GM21423 (cell line): Measurements from ENCODE around the gene MAEA.

Source experiments
- ATAC-seq: cut with Tn5 transposase; IDR thresholded peaks from one replicate; pipeline ENCODE4 v1.9.1; 2021; ENCODE audit warnings: mild to moderate bottlenecking, moderate library complexity; ENCODE audit not compliant: unreplicated experiment

MAEA gene

DNA sequence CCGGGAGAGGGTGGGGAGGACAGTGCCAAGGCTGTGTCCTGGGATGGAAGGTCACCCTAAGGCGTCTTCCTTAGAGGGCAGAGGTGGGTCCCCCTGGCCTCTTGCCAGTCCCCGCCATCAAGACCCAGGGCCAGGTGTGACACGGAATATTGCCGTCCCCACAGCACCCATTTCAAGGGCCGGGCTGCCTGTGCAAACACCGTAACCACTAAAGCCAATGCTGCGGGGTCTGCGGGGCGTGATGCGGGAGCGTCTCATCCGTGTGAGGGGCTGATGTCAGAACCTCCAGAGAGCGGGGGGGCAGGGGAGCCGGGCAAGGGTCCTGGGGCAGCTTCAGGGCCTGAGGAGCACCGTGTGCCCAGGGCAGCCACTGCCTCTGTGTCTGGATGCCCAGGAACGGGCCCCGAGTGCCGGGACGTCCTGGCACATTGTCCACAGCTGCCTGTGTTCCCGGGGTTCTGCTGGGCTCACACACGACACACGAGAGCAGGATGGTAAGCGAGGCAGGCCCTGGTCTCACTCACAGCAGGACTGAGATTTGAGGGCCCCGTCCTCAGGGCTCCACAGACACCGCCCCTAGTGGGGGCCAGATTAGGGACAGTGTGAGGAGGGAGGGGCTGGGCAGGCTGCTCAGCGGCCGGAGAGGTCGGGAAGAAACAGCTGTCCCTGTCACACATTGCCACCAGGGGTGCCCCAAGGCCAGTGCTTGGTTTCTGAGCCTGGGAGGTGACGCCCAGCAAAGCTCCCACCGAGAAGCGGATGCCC lies 87.3 kb downstream of the MAEA start:
- no peak for ATAC-seq

DNA sequence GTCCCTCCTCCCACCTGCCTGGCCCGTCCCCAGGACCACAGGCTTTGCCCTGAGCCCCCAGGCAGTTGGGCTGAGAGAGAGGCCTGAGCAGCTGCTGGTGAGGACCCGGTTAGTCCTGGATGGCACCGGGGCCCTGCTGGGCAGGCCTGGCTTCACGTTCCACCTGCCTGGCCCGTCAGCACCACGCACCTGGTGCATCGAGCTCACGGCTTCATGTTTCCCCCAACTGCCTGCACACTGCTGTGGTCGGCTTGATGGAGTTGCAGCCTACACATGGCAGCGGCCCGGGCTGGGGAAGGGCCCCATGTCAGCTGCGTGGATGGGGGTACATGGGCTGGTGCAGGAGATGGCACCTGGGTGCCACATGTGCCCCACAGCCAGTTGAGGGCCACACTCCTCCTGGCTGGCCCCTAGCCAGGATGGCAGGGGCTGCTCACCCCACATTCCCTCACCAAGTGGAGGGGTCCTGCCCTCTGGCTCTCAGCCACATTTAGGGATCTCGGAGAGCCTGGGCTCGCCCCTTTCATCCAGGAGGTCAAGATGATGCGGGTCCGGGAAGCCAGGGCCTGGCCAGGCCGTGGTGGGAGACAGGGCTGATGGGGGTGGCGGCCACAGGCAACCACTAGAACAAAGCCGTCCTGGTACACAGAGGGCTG lies 88.0 kb downstream of the MAEA start:
- ATAC-seq, result no peak

DNA sequence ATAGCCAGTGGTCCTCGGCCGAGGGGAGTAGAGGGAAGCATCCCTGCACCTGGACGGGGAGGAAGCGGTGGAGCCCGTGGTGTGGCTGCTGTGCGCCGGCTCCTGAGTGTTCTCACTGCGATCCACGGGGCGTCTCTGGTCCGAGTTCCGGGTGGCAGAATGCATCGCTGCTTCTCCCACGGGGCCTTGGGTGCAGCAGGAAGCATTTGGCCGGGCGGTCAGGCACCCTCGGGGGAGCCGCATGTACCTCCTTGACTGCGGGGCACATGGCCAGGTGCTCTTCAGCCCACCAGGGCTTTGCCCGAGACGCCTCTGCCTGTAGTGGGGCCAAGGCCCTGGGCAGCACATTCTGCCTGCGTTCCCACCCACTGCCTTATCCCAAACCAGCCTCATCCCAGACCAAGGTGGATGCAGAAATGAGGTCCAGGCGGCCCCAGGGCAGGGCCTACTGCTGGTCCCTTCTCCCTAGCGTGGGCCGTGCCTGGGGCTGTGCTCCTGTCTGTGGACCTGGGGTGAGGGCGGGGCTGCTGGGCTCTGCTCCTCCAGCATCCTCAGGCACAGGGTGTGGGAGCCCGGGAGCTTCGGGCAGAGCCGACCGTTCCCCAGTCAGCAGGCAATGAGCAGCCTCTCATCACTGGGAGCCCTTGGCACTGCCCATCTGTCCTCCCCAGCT lies 89.0 kb downstream of the MAEA start:
- no peak for ATAC-seq

DNA sequence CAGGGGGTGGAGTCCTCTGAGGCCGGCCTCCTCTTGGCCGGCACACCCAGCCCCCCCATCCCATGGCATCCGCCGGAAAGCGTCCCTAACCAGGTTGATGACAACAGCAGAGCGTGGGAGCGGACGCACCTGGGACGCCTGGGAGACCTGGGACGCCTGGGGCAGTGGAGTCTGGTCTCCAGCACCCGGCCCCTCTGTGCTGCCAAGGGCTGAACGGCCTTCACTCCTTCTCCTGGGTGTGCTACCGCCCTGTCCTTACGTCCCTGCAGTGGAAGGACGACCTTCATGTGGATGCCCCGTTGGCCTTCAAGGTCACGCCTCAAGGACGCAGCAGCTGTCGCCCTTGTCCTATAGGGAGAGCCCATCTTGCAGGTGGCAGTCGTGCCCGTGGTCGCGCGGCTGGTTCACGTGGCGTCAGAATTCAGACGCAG lies 89.7 kb downstream of the MAEA start:
- no peak for ATAC-seq

DNA sequence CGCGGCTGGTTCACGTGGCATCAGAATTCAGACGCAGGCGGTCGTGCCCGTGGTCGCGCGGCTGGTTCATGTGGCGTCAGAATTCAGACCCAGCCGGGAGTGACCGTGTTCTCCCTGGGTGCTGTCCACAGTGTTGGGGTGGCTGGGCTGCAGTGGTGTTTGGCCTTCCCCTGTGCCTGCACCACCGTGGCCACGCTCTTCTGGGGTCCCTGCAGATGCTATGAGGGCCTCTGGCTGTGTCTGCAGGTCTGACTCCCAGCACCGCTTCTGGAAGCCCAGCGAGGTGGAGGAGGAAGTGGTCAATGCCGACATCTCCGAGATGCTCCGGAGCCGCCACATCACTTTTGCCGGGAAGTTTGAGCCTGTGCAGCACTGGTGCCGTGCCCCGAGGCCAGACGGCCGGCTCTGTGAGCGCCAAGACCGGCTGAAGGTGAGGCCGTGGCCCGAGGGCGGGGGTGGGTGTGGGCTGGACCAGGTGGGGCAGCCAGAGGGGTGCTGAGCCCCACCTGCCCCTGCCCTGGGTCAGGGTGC lies 90.2 kb downstream of the MAEA start:
- ATAC-seq, result no peak

DNA sequence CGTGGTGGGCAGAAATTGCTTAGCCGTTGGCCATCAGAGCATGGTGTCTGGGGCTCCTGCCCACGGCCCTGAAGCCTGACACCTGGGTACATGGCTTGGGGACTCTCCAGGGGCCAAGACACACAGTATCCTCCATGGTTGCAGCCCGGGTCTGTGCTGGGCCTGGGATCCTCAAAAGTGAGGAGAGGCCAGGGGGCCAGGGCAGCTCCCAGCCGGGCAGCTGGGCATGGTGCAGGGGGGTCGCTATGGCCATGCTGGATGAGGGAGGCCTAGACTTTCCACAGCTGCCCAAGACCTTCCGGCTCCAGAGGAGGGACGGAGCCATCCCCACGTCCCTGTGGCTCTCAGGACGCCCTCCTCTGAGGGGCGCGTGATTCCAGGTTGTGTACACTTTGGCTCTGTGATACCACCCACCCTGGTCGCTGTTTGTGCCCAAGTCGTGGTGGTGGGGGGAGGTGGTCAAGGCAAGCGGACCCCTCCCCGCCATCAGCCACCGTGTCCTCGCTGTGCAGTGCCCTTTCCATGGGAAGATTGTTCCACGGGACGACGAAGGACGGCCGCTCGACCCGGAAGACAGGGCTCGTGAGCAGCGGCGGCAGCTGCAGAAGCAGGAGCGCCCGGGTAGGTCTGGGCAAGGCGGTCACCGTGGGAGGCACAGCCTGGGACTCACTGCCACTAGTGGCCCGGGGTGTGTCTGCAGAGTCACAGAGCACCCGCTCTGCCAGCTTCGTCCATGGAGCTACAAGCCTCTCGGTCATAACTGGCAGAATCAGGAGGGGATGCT lies 90.9 kb downstream of the MAEA start:
- no peak for ATAC-seq

DNA sequence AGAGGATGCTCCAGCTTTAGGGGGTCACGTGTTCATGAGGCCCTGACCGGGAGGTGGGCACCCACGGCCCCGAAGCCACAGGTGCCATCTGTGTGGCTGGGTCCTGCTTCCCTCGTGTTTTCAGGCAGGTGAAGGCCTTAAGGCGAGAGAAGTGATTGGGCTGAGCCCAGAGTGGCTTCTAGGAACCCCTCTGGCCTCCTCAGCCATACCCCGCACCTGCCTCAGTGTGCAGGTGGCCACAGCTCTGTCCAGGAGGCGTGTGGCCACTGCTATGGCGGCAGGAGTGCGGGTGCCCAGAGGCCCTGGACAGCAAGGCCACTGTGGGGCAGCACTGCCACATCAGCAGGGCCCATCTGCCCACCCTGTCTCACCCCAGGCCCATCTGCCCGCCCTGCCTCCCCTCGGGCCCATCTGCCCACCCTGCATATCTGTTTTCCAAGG lies 91.5 kb downstream of the MAEA start:
- ATAC-seq, result no peak

DNA sequence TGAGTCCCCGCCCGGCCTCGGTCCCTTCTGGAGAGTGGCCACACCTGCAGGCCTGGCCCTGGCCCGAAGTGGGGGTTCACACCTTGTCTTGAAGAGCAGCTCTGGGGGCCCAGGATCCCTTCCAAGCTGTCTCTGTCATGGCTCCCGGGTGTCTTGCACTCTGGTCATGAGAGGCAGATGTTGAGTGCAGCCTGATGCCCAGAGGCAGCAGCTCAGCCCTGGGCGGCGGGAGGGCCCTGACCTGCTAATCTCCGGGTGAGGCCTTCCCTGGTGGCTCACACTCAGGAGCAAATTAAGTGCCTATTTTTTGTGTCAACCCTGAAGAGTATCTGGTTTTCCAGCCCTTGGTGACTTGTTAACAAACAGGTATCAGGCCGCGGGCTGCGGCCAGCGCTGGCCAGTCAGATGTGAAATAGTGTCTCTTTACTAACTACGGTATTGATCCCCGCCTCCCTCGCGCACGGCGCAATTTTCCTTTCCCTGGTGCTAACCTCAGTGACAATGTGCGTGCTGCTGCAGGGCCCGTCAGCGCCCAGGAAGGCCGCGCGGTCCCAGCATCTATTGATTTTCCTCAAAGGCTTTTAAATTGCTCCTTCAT lies 92.4 kb downstream of the MAEA start:
- ATAC-seq, result no peak

DNA sequence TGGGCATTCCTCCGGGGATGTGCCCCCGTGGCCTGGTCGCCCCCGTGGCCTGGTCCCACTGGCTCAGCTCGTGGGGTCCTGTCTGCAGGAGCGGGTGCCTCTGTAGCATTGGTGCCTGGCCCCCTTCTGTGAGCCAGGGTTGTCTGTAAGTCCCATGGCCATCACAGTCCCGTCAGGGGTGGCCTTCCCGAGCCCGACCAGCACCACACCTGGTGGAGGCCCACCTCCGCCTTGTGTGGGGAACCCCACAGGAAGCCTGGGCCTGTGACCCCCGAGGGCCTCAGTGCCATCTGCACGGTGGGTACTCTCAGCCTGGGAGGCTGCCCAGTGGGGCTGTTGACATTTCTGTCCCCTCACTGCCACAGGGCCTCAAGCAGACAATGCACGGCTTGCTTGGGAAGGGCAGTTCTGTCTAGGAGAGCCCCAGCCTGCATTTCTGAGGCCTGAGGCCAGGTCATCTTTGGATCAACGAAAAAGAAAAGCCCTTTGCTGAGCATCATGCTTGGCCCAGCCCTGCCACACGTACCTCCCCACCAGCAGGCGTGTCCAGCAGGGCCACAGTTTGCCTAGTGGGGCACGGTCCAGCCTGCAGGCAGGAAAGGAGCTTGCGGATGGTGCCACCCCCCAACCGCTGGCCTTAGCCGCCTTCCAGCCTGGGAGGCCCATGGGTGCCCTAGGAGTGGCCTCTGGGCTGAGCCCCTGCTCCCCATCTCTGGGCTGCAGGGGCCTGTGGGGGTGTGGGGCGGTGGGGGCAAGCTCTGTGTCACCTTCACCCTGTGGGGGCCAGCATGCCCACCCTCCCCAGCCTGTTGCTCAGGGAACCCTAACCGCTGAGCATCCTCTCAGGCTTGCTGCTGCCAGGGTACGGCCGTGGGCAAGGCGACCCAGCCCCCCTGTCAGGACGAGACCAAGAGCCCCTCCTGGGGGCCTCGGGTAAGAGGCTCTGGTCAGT lies 93.4 kb downstream of the MAEA start:
- no peak for ATAC-seq

DNA sequence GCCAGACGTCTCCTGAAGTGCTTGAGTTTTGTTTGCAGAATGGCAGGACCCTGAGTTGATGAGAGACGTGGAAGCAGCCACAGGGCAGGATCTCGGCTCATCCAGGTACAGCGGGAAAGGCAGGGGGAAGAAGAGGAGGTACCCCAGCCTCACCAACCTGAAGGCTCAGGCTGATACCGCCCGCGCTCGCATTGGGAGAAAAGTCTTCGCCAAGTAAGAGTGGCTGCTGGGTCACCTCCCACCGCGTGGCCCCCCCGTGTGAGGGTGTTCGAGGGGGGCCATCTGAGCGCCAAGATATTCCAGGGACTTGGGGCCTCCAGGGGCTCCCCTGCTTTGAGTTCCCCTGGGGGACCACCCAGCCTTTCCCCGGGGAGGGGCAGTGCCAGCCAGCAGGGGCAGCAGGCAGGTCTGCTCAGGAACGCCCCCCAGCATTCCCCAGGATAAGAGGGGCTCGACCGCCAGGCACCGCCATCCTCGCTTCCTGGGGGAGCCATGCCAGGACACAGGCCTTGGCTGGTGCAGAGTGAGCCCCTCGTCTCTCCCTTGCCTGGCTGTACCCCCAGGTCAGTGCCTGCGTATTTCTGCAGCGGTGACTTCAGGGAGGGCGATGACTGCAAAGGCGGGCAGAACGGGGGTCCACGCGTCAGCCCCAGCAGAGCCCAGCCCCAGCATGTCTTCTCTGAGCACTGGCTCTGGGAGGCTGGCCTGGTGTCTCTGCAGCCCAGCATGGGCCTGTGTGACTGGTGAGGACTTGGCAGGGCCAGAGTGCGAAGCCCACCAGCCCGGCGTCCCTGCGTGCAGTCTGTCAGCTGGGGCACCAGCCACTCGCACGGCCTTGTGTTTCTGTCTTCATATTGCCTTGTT lies 94.3 kb downstream of the MAEA start:
- no peak for ATAC-seq

DNA sequence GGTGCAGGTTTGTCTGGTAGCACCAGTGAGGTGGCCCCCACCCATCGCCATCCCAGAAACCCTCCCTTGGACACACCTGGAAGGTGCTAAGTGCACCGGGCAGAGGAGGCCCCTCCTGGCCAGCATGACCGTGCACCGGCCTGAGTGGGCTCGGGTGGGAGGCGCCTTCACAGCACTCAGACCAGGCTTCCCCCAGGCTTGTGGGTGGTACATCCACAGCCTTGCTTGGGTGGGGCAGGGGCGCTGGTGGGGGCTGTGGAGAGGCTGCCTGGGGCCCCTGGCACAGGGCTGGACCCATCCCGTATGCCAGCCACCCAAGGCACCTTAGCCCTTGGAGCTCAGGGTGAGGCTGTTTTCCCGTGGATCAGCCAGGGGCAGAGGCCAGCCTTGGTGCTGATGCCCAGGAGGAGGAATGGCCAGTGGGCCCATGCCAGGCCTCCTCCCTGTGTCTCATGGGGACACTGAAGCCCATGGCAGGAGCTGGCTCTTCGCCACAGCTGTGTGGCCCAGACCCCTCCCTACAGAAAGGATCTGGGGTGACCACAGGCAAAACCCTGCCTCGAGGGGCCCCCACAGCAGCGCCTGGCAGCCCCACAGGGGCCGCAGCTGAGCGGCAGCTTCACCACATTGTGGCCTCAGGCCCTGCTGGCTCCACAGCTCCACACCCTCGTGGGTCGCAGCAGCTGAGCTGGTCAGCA lies 95.1 kb downstream of the MAEA start:
- ATAC-seq, result no peak

DNA sequence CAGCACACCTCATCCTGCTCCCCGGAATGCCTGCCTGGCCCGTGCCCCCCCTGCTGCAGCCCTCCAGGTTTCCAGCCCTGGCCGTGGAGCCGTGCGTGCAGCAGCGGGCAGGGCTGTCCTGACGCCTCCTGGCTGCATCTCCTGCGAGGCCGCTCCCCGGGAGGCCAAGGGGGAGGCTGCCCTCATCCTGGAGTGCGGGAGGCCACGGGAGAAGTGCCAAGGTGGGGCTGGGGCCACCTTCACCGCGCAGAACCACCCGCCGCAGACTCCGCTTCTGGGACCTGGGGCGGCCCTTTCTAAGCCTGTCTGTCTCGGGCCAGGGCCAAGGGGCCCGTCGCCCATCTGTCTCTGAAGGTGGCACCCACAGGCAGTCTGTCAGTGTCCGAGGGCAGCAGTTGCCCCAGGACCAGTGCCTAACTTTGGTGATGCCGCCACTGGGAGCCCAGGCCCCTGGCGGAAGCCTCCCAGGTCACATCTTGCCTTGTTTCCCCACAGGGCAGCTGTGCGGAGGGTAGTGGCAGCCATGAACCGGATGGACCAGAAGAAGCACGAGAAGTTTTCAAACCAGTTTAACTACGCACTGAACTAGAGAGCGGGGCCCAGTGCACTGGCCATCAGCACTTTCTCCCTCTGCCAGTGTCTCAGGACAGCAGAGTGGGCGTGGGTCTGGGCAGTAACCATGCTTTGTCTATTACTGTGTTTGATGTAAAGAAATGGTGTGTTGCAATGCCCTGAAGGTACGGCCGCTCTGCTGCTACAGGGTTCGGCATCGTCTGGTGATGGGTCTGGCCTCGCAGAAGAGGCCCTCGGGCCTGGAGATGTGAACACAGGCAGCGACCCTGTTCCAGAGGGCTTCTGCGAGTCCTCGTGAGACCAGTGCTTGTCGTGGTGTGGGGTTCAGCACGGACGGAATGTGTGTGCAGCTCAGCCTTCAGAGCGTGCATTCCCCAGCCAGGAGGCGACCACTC lies 96.0 kb downstream of the MAEA start:
- no peak for ATAC-seq
